SK-N-SH treated with all-trans-retinoic acid at 6 μM for 48 hours (cell line): ENCODE results near the gene ADAMTSL3.

ENCODE experiments used
- ATAC-seq: fragments of 200-7000 bp; cut with Tn5 transposase; 3 replicates; pipeline ENCODE4 v1.9.1; 2020; ENCODE audit warnings: mild to moderate bottlenecking, moderate library complexity
- ARNTL ChIP-seq: fragments of 450-650 bp; formaldehyde crosslinking; IDR thresholded peaks from 2 replicates; pipeline ENCODE4 v1.5.0; 2020; ENCODE audit warnings: low read depth, mild to moderate bottlenecking, moderate library complexity, borderline replicate concordance
- BACH2 ChIP-seq: fragments of 250-450 bp; sonication (Bioruptor Pico); IDR thresholded peaks from 2 replicates; pipeline ENCODE4 v1.9.0; 2021; ENCODE audit warnings: mild to moderate bottlenecking, borderline replicate concordance
- CREB5 ChIP-seq: fragments of 250-450 bp; sonication (Bioruptor Pico); IDR thresholded peaks from 2 replicates; pipeline ENCODE4 v1.5.1; 2020; ENCODE audit warnings: low read depth, mild to moderate bottlenecking, moderate library complexity
- CSDC2 ChIP-seq: fragments of 250-450 bp; sonication (Bioruptor Pico); IDR thresholded peaks from 2 replicates; pipeline ENCODE4 v1.5.0; 2020; ENCODE audit warnings: mild to moderate bottlenecking, moderate library complexity
- CSRNP3 ChIP-seq: fragments of 250-450 bp; sonication (Bioruptor Pico); IDR thresholded peaks from 2 replicates; pipeline ENCODE4 v1.5.1; 2021; ENCODE audit warnings: mild to moderate bottlenecking, moderate library complexity
- ESRRG ChIP-seq: fragments of 250-450 bp; sonication (Bioruptor Pico); IDR thresholded peaks from 2 replicates; pipeline ENCODE4 v1.6.1; 2021; ENCODE audit warnings: mild to moderate bottlenecking
- GLIS3 ChIP-seq: fragments of 250-450 bp; sonication (Bioruptor Pico); IDR thresholded peaks from 2 replicates; pipeline ENCODE4 v1.5.0; 2020; ENCODE audit warnings: mild to moderate bottlenecking, moderate library complexity
- ISL1 ChIP-seq: fragments of 250-450 bp; sonication (Bioruptor Pico); IDR thresholded peaks from 2 replicates; pipeline ENCODE4 v2.1.2; 2022; ENCODE audit warnings: mild to moderate bottlenecking, moderate library complexity
- PATZ1 ChIP-seq: fragments of 250-450 bp; sonication (Bioruptor Pico); IDR thresholded peaks from 2 replicates; pipeline ENCODE4 v1.8.0; 2020; ENCODE audit warnings: mild to moderate bottlenecking, moderate library complexity, borderline replicate concordance
- POU6F1 ChIP-seq: fragments of 250-450 bp; sonication (Bioruptor Pico); IDR thresholded peaks from 2 replicates; pipeline ENCODE4 v1.8.0; 2021; ENCODE audit warnings: low read depth, mild to moderate bottlenecking, moderate library complexity, borderline replicate concordance
- PPARA ChIP-seq: fragments of 250-450 bp; sonication (Bioruptor Pico); IDR thresholded peaks from 2 replicates; pipeline ENCODE4 v1.5.0; 2020; ENCODE audit warnings: mild to moderate bottlenecking, borderline replicate concordance
- TCF4 ChIP-seq: fragments of 250-450 bp; sonication (Bioruptor Pico); IDR thresholded peaks from 2 replicates; pipeline ENCODE4 v1.8.0; 2021; ENCODE audit warnings: mild to moderate bottlenecking, moderate library complexity, borderline replicate concordance
- TSHZ2 ChIP-seq: fragments of 250-450 bp; sonication (Bioruptor Pico); IDR thresholded peaks from 2 replicates; pipeline ENCODE4 v1.5.0; 2020; ENCODE audit warnings: mild to moderate bottlenecking, moderate library complexity
- ZC3H10 ChIP-seq: fragments of 250-450 bp; sonication (Bioruptor Pico); IDR thresholded peaks from 2 replicates; pipeline ENCODE4 v1.5.1; 2021; ENCODE audit warnings: mild to moderate bottlenecking, moderate library complexity
- ZFP3 ChIP-seq: fragments of 250-450 bp; sonication (Bioruptor Pico); IDR thresholded peaks from 2 replicates; pipeline ENCODE4 v1.5.0; 2020; ENCODE audit warnings: mild to moderate bottlenecking, moderate library complexity
- ZFP30 ChIP-seq: fragments of 450-650 bp; formaldehyde crosslinking; IDR thresholded peaks from 2 replicates; pipeline ENCODE4 v1.5.0; 2022; ENCODE audit warnings: mild to moderate bottlenecking, moderate library complexity
- ZNF565 ChIP-seq: fragments of 450-650 bp; formaldehyde crosslinking; conservative IDR thresholded peaks from 2 replicates; pipeline ENCODE4 v1.5.0; 2020; ENCODE audit warnings: low read depth, mild to moderate bottlenecking, moderate library complexity
- ZNF70 ChIP-seq: fragments of 450-650 bp; formaldehyde crosslinking; IDR thresholded peaks from 2 replicates; pipeline ENCODE4 v1.5.0; 2020; ENCODE audit warnings: mild to moderate bottlenecking, moderate library complexity
- ZNF8 ChIP-seq: fragments of 450-650 bp; formaldehyde crosslinking; IDR thresholded peaks from 2 replicates; pipeline ENCODE4 v1.5.0; 2020; ENCODE audit warnings: mild to moderate bottlenecking, moderate library complexity

Gene ADAMTSL3

GRCh38 chr15:83905556-83906273 is 251.8 kb downstream of the ADAMTSL3 start:
- no peak for TF ChIP-seq GLIS3 (CRISPR knock-in tag)
- no peak for TF ChIP-seq TCF4 (CRISPR knock-in tag)
- TF ChIP-seq POU6F1 = no peak
- no peak for TF ChIP-seq ZNF8 (CRISPR knock-in tag)
- TF ChIP-seq ZNF70 = no peak
- no peak for TF ChIP-seq TSHZ2
- TF ChIP-seq ESRRG = no peak
- TF ChIP-seq CSDC2 (CRISPR knock-in tag) = no peak
- no peak for TF ChIP-seq ISL1
- TF ChIP-seq ZFP30 (CRISPR knock-in tag) = no peak
- TF ChIP-seq ZFP3 (CRISPR knock-in tag) = no peak
- no peak for TF ChIP-seq CSRNP3 (CRISPR knock-in tag)
- no peak for TF ChIP-seq BACH2 (CRISPR knock-in tag)
- TF ChIP-seq ARNTL (CRISPR knock-in tag) = no peak
- no peak for TF ChIP-seq CREB5 (CRISPR knock-in tag)
- TF ChIP-seq PPARA (CRISPR knock-in tag) = no peak
- no peak for TF ChIP-seq ZNF565
- no peak for TF ChIP-seq ZC3H10 (CRISPR knock-in tag)
- TF ChIP-seq, all 23 proteins: peak for 0
- ATAC-seq = no peak

GRCh38 chr15:83911345-83911744 is 257.4 kb downstream of the ADAMTSL3 start:
- ATAC-seq = no peak
- TF ChIP-seq ISL1 (no peak), ZNF8 (CRISPR knock-in tag) (no peak), ZFP30 (CRISPR knock-in tag) (no peak), CSRNP3 (CRISPR knock-in tag) (no peak), CSDC2 (CRISPR knock-in tag) (no peak), ZNF70 (no peak), CREB5 (CRISPR knock-in tag) (no peak), PATZ1 (no peak), ESRRG (no peak)
- TF ChIP-seq, all 23 proteins: peak for 0
